Chondrocyte (in vitro differentiated cells): ENCODE measurements around the gene GALNT17. TPM values are rescaled to one million over a fixed set of nuclear protein-coding genes. Genes with fewer than 3 reads are reported as not detected.

Experiments
- DNase-seq: peaks from one replicate; pipeline ENCODE4 v3.0.0; 2021; ENCODE audit warnings: mixed read lengths, low spot score
- H3K27ac Mint-ChIP-seq: one replicate; pipeline ENCODE4 v1.8.0; 2021; ENCODE audit warnings: mild to moderate bottlenecking, moderate library complexity, mixed read lengths; ENCODE audit not compliant: unreplicated experiment
- H3K27me3 Mint-ChIP-seq: 2 replicates; pipeline ENCODE4 v1.8.0; 2021; ENCODE audit warnings: low read depth, mixed read lengths
- H3K36me3 Mint-ChIP-seq: 2 replicates; pipeline ENCODE4 v1.8.0; 2021; ENCODE audit warnings: low read depth, mixed read lengths
- H3K4me1 Mint-ChIP-seq: 2 replicates; pipeline ENCODE4 v1.8.0; 2021; ENCODE audit warnings: low read depth, mild to moderate bottlenecking, mixed read lengths
- H3K4me3 Mint-ChIP-seq: one replicate; pipeline ENCODE4 v1.8.0; 2021; ENCODE audit warnings: mild to moderate bottlenecking, moderate library complexity, mixed read lengths; ENCODE audit not compliant: unreplicated experiment
- H3K9me3 Mint-ChIP-seq: 2 replicates; pipeline ENCODE4 v1.8.0; 2021; ENCODE audit warnings: low read depth, mixed read lengths
- total RNA-seq: library from RNA; stranded (reverse); gene quantifications from 3 replicates; pipeline ENCODE4 v1.2.1, GENCODE V29; 2021
- TF ChIP-seq, protein P1 (sequence below): fragments of 200-600 bp; sonication (generic); IDR thresholded peaks from 2 replicates; pipeline ENCODE4 v1.5.0; 2021; ENCODE audit warnings: antibody characterized with exemption, mild to moderate bottlenecking, moderate library complexity

GALNT17 gene
- total RNA-seq, 1 donor from 2014 or later: 24.4 TPM

DNA sequence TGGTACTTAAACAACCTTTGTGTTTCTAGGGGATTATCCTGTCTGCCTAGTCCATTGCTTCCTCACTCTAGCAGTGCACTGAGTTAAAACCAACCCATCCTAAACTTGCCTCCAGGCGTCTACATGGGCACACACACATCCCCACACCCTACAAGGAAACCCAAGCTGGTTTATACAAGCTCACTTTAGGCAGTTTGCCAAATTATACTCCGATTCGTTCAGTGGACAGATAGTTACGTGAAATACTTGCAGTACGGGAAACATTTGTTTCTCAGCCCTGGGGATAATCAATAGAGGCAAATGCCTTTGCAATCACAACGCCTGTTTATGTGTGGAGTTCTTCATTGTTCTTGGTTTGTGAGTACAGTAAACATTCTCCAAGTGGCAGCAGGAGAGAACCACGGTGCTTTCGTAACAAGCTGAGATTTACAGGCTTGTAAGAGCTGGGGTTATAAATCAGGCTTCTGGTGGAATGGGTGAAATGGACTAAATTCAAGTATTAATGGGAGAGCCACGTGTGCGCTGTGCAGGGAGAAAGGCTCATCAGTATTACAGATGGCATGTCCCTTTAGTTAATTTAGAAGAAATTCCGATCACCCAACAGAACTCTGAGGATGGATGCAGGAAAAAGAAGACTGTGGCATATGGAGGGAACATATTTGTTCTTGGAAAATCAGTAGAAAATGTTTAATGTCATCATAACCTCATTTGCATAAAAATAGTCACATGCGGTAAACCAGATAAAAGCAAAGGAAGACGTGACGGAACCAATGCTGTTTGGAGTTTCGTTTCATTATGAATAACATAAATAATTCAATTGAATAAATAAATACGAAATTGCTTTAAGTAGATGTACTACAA, 217.1 kb downstream of the GALNT17 start:
- Mint-ChIP-seq H3K9me3 (peaks cover 26% of the 10 kb centered on the region), H3K36me3 (peaks cover 4% of the 10 kb centered on the region)

DNA sequence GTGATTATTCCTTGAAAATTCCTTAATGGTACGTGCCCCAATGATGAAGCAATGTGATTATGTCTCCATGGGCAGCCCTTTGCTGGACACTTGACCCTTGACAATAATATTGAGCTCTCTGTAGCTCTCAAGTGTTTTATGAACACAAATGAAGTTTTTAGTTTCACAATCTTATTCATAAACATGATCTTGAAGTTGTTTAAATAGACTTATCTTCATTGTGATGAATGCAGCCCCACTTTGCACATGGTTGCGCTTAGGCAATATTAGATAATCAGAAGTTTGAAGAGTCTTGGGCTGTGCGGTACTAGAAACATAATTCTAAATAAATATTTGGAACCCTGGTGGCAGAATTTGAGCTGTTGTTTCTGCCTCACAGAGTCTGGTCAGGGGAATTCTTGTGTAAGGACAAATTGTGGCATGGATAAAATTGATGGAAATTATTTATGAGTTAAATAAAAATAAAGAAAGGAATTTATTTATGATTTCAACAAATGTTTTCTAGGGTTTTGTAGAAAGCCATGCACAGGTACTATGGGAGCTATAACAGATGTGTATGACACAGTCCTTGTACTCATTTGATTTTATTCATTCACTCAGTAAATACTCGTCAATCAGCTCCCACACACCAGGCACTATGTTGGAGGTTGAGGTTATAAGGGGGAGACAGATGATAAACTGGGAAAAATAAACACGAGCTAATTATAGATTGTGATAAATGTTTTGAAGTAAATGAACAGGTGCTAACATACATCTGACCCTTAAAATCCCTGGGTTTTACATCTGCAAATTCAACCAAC, 217.9 kb downstream of the GALNT17 start:
- H3K36me3 Mint-ChIP-seq: peaks cover 2% of the 10 kb centered on the region
- peaks cover 11% of the 10 kb centered on the region for H3K4me1 Mint-ChIP-seq
- DNase-seq: no peak
- H3K27me3 Mint-ChIP-seq: no peaks in the 10 kb centered on the region
- H3K9me3 Mint-ChIP-seq: peaks cover 24% of the 10 kb centered on the region
- H3K4me3 Mint-ChIP-seq: no peak overlapping the region
- TF ChIP-seq, protein P1, sequence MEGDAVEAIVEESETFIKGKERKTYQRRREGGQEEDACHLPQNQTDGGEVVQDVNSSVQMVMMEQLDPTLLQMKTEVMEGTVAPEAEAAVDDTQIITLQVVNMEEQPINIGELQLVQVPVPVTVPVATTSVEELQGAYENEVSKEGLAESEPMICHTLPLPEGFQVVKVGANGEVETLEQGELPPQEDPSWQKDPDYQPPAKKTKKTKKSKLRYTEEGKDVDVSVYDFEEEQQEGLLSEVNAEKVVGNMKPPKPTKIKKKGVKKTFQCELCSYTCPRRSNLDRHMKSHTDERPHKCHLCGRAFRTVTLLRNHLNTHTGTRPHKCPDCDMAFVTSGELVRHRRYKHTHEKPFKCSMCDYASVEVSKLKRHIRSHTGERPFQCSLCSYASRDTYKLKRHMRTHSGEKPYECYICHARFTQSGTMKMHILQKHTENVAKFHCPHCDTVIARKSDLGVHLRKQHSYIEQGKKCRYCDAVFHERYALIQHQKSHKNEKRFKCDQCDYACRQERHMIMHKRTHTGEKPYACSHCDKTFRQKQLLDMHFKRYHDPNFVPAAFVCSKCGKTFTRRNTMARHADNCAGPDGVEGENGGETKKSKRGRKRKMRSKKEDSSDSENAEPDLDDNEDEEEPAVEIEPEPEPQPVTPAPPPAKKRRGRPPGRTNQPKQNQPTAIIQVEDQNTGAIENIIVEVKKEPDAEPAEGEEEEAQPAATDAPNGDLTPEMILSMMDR: no peak
- H3K27ac Mint-ChIP-seq: no peak overlapping the region

More for the DNA sequence above, 217.1 kb downstream of the GALNT17 start:
- H3K4me3 Mint-ChIP-seq: no peak overlapping the region
- TF ChIP-seq, protein P1: no peak
- H3K27me3 Mint-ChIP-seq: no peaks in the 10 kb centered on the region
- no peak overlapping the region for H3K27ac Mint-ChIP-seq
- no peak for DNase-seq
- peaks cover 12% of the 10 kb centered on the region for H3K4me1 Mint-ChIP-seq

DNA sequence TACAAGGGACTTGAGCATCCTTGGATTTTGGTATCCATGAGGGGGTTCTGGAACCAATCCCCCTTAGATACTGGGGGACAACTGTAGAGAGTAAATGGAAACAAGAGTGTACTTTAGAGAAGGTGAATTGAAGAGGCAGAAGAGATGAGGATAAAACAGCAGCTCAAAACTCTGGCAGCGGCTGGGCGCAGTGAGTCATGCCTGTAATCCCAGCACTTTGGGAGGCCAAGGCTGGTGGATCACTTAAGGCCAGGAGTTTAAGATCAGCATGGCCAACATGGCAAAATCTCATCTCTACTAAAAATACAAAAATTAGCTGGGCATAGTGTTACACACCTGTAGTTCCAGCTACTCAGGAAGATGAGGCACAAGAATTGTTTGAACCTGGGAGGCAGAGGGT, 218.7 kb downstream of the GALNT17 start:
- no peak for DNase-seq

DNA sequence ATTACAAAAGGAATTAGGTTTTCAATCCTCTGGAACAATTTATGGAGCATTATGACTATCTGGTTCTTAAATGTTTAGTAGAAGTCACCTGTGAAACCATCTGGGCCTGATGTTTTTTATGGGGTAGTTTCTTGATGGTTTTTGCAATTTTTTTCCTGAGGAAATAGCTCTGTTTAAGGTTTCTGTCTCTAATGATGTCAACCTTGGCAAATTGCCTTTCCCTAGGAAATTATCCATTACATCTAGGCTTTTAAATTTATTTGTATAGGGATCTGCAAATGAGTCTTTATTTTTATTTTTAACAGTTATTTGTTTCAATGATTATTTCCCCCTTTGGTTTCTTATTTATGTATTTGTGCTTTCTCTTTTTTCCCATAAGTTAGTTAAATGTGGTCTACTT, 222.8 kb downstream of the GALNT17 start:
- DNase-seq: no peak
- H3K9me3 Mint-ChIP-seq: peaks cover 21% of the 10 kb centered on the region
- H3K27ac Mint-ChIP-seq: no peak overlapping the region
- TF ChIP-seq, protein P1: no peak
- H3K4me1 Mint-ChIP-seq: no peaks in the 10 kb centered on the region
- peaks cover 2% of the 10 kb centered on the region for H3K36me3 Mint-ChIP-seq
- no peak overlapping the region for H3K4me3 Mint-ChIP-seq
- H3K27me3 Mint-ChIP-seq: no peaks in the 10 kb centered on the region

More for the DNA sequence above, 218.7 kb downstream of the GALNT17 start:
- Mint-ChIP-seq H3K27ac (no peak overlapping the region), H3K36me3 (peaks cover 2% of the 10 kb centered on the region), H3K4me3 (no peak overlapping the region), H3K27me3 (no peaks in the 10 kb centered on the region), H3K9me3 (peaks cover 21% of the 10 kb centered on the region), H3K4me1 (peaks cover 11% of the 10 kb centered on the region)
- TF ChIP-seq, protein P1: no peak

DNA sequence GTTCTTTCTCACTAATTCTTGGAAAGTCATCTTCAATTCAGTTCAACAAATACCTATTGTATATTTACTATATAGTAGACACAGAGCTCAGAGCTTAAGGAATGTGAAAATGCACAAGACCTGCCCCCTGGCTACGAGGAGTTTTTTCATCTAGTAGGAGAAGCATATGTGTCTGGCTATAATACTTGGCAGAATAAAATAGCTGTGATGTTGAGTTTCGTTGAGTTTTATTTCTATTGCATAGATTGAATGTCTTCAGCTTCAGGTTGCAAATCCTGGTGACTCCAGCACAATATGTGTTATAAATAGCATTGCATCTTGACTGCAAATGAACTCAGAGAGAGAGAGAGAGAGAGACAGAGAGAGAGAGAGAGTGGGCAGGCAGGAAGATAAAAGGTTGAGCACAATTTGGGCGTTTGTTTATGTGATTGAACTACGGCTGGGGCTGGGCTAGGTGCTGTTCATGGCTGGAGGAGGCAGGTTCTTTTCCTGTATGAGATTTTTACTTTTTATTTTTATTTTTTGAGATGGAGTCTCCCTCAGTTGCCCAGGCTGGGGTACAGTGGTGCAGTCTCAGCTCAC, 229.6 kb downstream of the GALNT17 start:
- H3K4me3 Mint-ChIP-seq: no peak overlapping the region
- H3K27me3 Mint-ChIP-seq: no peaks in the 10 kb centered on the region
- DNase-seq: no peak
- H3K9me3 Mint-ChIP-seq: peaks cover 4% of the 10 kb centered on the region
- no peaks in the 10 kb centered on the region for H3K36me3 Mint-ChIP-seq
- TF ChIP-seq, protein P1: no peak
- H3K4me1 Mint-ChIP-seq: peaks cover 25% of the 10 kb centered on the region
- peak overlapping the region; percentile 6 for H3K27ac Mint-ChIP-seq
